ENCODE data around the gene MYO7B. TPM values are rescaled to one million over a fixed set of nuclear protein-coding genes. Genes with fewer than 3 reads are reported as not detected.

The MYO7B gene
- total and polyA plus RNA-seq, 8 donors: under 0.01 to 155 (median 0.48) TPM; not detected in 2

DNA sequence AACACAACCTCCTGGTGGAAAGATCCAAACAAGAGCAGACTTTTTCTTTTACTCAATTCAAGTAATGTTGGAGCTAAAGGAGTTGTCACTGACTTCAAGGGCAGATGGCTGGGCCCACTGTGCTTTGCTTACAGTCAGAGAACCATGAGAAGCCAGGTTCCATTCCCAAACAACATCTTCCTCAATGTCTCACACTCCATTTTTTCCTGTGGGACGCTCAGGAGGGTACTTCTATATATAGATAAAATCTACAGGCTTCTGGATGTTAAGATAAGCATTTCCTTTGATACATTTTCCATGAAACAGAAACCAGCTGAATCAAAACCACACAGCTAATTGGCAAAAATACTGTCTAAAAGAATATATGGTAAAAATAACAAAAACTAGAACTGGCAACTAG is 23.6 kb upstream of the MYO7B start:
- H3K36me3 ChIP-seq: peaks cover 0 to 30% (median 27%) of the 10 kb centered on the region in 4 donors
- no peak overlapping the region for H3K27ac ChIP-seq
- no peaks in the 10 kb centered on the region for H3K27me3 ChIP-seq
- no peaks in the 10 kb centered on the region for H3K9me3 ChIP-seq
- intact Hi-C loops (cut with DNase I; ENCODE audit: low total_unique reads): no loop called here
- 56 to 69% (median 57%) methylated on average over 1 of the region's 1 CpG for WGBS, 5 donors
- DNase-seq: no peak
- no peak for TF ChIP-seq EP300 (IDR thresholded peaks at IDR 0.05)
- TF ChIP-seq POLR2AphosphoS5 (IDR thresholded peaks at IDR 0.05): no peak
- TF ChIP-seq POLR2A (IDR thresholded peaks at IDR 0.05): no peak
- TF ChIP-seq CTCF (IDR thresholded peaks at IDR 0.05): no peak
- peaks cover 12 to 60% (median 32%) of the 10 kb centered on the region in 4 donors for H3K4me1 ChIP-seq
- H3K4me3 ChIP-seq: no peak overlapping the region

DNA sequence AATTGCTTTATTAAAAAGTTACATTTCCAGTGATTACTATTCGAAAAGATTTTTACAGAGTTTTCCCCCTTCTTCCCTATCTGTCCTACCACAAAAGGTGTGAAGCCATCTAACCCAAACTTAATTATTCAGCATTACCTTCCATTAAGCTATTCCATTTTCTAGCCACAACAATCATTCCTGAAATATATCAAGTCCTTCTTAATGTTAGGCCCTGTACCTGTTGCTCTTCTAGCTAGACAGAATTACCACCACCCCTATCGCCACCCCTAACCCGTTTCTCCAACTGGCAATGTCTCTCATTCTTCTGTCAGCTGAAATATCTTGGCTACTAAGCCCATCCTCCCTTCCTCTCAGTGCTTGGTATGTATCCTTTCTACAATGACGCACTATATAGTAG is 23.1 kb upstream of the MYO7B start:
- no peak for TF ChIP-seq POLR2A (IDR thresholded peaks at IDR 0.05)
- no peak for TF ChIP-seq CTCF (IDR thresholded peaks at IDR 0.05)
- TF ChIP-seq EP300 (IDR thresholded peaks at IDR 0.05): no peak
- no peak for TF ChIP-seq POLR2AphosphoS5 (IDR thresholded peaks at IDR 0.05)
- no peak overlapping the region for H3K27ac ChIP-seq
- intact Hi-C loops (cut with DNase I; ENCODE audit: low total_unique reads): no loop called here

DNA sequence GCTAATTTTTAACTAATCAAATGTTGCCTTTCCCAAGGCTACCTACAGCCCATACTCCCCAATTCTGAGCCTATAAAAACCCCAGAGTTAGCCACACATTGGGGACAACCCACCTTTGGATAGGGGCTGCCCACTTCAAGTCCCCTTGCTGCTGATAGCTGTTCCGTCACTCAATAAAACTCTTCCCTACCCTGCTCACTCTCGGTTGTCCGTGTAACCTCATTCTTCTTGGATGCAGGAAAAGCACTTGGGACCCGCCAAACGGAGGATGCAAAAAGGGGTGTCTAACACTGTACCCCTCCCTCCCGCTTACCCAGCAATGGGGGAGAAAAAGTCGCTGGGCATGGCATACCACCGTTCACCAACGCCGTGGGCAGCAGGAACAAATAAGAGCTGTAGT is 21.4 kb upstream of the MYO7B start:
- WGBS, 5 donors: 81 to 84% (median 82%) methylated on average over 10 of the region's 10 CpGs
- Histone ChIP-seq H3K9me3 (no peaks in the 10 kb centered on the region), H3K36me3 (peaks cover 9 to 47% (median 41%) of the 10 kb centered on the region in 4 donors), H3K4me1 (peaks cover 2 to 38% (median 16%) of the 10 kb centered on the region in 4 donors), H3K27me3 (no peaks in the 10 kb centered on the region), H3K4me3 (no peak overlapping the region), H3K27ac (no peak overlapping the region)
- no peak for DNase-seq
- intact Hi-C loops (cut with DNase I; ENCODE audit: low total_unique reads): no loop called here
- TF ChIP-seq EP300 (IDR thresholded peaks at IDR 0.05) (no peak), POLR2AphosphoS5 (IDR thresholded peaks at IDR 0.05) (no peak), POLR2A (IDR thresholded peaks at IDR 0.05) (no peak), CTCF (IDR thresholded peaks at IDR 0.05) (no peak)

More for the DNA sequence above, 23.1 kb upstream of the MYO7B start:
- H3K4me3 ChIP-seq: no peak overlapping the region
- H3K27me3 ChIP-seq: no peaks in the 10 kb centered on the region
- H3K4me1 ChIP-seq: peaks cover 12 to 55% (median 30%) of the 10 kb centered on the region in 4 donors
- DNase-seq: no peak
- WGBS, 5 donors: 95 to 98% (median 96%) methylated on average over 4 of the region's 4 CpGs
- no peaks in the 10 kb centered on the region for H3K9me3 ChIP-seq
- peaks cover 0 to 32% (median 30%) of the 10 kb centered on the region in 4 donors for H3K36me3 ChIP-seq

DNA sequence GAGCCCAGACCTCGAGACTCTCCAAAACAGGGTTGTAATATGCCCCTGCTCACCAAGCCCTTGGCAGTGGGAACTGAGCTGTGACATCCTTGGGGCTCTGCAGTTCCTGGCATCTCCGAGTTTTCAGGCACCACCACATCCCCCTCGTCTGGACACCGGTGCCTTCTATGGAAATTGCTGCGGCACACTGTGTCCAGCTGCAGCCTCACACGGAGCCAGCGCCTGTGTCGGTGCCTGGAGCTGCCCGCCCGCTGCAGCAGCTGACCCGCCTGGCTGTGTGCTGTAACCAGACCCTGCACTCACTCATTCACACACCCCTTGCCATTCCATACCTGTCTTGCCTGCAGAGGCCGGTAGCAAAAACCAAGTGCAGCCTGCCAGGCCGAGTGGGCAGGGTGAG is 21.0 kb upstream of the MYO7B start:
- DNase-seq: no peak
- TF ChIP-seq EP300 (IDR thresholded peaks at IDR 0.05) (no peak), POLR2AphosphoS5 (IDR thresholded peaks at IDR 0.05) (no peak), CTCF (IDR thresholded peaks at IDR 0.05) (no peak), POLR2A (IDR thresholded peaks at IDR 0.05) (no peak)
- Histone ChIP-seq H3K36me3 (peaks cover 9 to 50% (median 43%) of the 10 kb centered on the region in 4 donors), H3K4me3 (no peak overlapping the region), H3K27me3 (no peaks in the 10 kb centered on the region), H3K9me3 (no peaks in the 10 kb centered on the region), H3K4me1 (peaks cover 0 to 34% (median 14%) of the 10 kb centered on the region in 4 donors), H3K27ac (no peak overlapping the region)
- 87 to 94% (median 93%) methylated on average over 10 to 13 of the region's 13 CpGs for WGBS, 5 donors
- intact Hi-C loops (cut with DNase I; ENCODE audit: low total_unique reads): no loop called here

Data from stomach (tissue), 9 donors.